ENCODE data around the gene RAB4A.

The RAB4A gene

GRCh38 chr1:229298420-229298819 is 27.5 kb downstream of the RAB4A start:
- TF ChIP-seq CTCF (IDR thresholded peaks at IDR 0.05; ENCODE audit: control extremely low read depth, extremely low read depth, low read depth, missing control alignments) = no peak
- POLR2A ChIA-PET = no interaction called here
- CTCF ChIA-PET = interaction anchor here (0.8 to 1.9 kb wide), 3 partner anchors 8 to 25 kb away, joined by 3 to 8 read pairs (median 3); no protein-coding TSS in a partner anchor
- DNase-seq (ENCODE audit: extremely low spot score) = no peak

GRCh38 chr1:229298887-229299503 is 28.1 kb downstream of the RAB4A start:
- no peak for DNase-seq (ENCODE audit: extremely low spot score)
- no peak for TF ChIP-seq CTCF (IDR thresholded peaks at IDR 0.05; ENCODE audit: control extremely low read depth, extremely low read depth, low read depth, missing control alignments)
- ChIA-PET POLR2A (no interaction called here), CTCF (interaction anchor here (0.8 to 1.9 kb wide), 4 partner anchors 9 to 26 kb away, joined by 3 to 8 read pairs (median 3); no protein-coding TSS in a partner anchor)

- ChIA-PET CTCF (interaction anchor here (0.9 to 1.9 kb wide), 3 partner anchors 10 to 42 kb away, joined by 3 to 8 read pairs (median 4); no protein-coding TSS in a partner anchor), POLR2A (no interaction called here)
- DNase-seq (ENCODE audit: extremely low spot score) = no peak
- TF ChIP-seq CTCF (IDR thresholded peaks at IDR 0.05; ENCODE audit: control extremely low read depth, extremely low read depth, low read depth, missing control alignments) = no peak
Observed at GRCh38 chr1:229300099-229300757, 29.3 kb downstream of the RAB4A start.

GRCh38 chr1:229302740-229303139 is 31.8 kb downstream of the RAB4A start:
- POLR2A ChIA-PET = no interaction called here
- CTCF ChIA-PET = interaction anchor here (1.3 kb wide), 1 partner anchor 10 kb away, joined by 3 read pairs; no protein-coding TSS in a partner anchor
- TF ChIP-seq CTCF (IDR thresholded peaks at IDR 0.05; ENCODE audit: control extremely low read depth, extremely low read depth, low read depth, missing control alignments) = no peak
- DNase-seq (ENCODE audit: extremely low spot score) = no peak

GRCh38 chr1:229303855-229304254 is 32.9 kb downstream of the RAB4A start:
- DNase-seq (ENCODE audit: extremely low spot score) = no peak
- ChIA-PET POLR2A (no interaction called here), CTCF (interaction anchor here (1.3 to 1.5 kb wide), 2 partner anchors 11 kb away, joined by 3 read pairs; no protein-coding TSS in a partner anchor)
- no peak for TF ChIP-seq CTCF (IDR thresholded peaks at IDR 0.05; ENCODE audit: control extremely low read depth, extremely low read depth, low read depth, missing control alignments)

GRCh38 chr1:229305392-229305791 is 34.5 kb downstream of the RAB4A start:
- no peak for DNase-seq (ENCODE audit: extremely low spot score)
- POLR2A ChIA-PET = no interaction called here
- TF ChIP-seq CTCF (IDR thresholded peaks at IDR 0.05; ENCODE audit: control extremely low read depth, extremely low read depth, low read depth, missing control alignments) = no peak
- CTCF ChIA-PET = interaction anchor here (1.5 kb wide), 1 partner anchor 10 kb away, joined by 3 read pairs; no protein-coding TSS in a partner anchor

All from GM10248 (cell line).